ENCODE data around the gene MYOC. TPM values are rescaled to one million over a fixed set of nuclear protein-coding genes. Genes with fewer than 3 reads are reported as not detected.

The MYOC gene
- total RNA-seq, 1 experiment from 2014 or later: not detected

DNA sequence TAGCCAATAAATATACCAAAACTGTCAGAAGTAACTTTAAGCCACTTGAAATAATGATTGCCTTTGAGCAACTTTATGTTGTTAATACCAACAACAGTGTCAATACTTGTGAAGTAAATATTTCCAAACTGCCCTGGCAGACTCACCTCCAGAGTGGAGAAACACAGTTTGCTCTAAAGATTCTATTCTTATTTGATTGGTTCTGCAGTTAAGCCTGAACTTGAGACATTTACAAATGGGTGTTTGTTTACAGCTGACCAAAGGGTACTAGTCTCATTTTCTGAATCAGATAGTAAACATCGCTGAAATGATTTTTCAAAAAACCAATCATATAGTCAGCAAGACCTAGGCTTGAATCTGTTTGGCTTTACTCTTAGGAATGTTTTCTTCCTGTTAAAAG lies 1.3 kb upstream of the MYOC start:
- Histone ChIP-seq H3K9me3 (ENCODE audit: control insufficient read depth, insufficient read depth, low read depth, low read length) (no peaks in the 10 kb centered on the region), H3K4me1 (ENCODE audit: control insufficient read depth, insufficient read depth, low read length) (no peaks in the 10 kb centered on the region), H3K36me3 (ENCODE audit: control insufficient read depth, insufficient read depth, low read length) (no peaks in the 10 kb centered on the region), H3K4me3 (ENCODE audit: low read depth in 2 of 2, low read length in 2 of 2) (no peak overlapping the region), H3K27me3 (ENCODE audit: control insufficient read depth, insufficient read depth, low read length) (no peaks in the 10 kb centered on the region; the same call in 1 of the 2 replicates), H3K27ac (ENCODE audit: low read length) (no peak overlapping the region)
- no TSS peak for BruUV-seq (replicated peaks)
- DNase-seq (ENCODE audit: low read depth, low spot score) (no peak), ATAC-seq (no peak)
- CTCF ChIA-PET: interaction anchor here (1.7 kb wide), 1 partner anchor 9 kb away, joined by 5 read pairs; no protein-coding TSS in a partner anchor
- TF ChIP-seq, protein P1, sequence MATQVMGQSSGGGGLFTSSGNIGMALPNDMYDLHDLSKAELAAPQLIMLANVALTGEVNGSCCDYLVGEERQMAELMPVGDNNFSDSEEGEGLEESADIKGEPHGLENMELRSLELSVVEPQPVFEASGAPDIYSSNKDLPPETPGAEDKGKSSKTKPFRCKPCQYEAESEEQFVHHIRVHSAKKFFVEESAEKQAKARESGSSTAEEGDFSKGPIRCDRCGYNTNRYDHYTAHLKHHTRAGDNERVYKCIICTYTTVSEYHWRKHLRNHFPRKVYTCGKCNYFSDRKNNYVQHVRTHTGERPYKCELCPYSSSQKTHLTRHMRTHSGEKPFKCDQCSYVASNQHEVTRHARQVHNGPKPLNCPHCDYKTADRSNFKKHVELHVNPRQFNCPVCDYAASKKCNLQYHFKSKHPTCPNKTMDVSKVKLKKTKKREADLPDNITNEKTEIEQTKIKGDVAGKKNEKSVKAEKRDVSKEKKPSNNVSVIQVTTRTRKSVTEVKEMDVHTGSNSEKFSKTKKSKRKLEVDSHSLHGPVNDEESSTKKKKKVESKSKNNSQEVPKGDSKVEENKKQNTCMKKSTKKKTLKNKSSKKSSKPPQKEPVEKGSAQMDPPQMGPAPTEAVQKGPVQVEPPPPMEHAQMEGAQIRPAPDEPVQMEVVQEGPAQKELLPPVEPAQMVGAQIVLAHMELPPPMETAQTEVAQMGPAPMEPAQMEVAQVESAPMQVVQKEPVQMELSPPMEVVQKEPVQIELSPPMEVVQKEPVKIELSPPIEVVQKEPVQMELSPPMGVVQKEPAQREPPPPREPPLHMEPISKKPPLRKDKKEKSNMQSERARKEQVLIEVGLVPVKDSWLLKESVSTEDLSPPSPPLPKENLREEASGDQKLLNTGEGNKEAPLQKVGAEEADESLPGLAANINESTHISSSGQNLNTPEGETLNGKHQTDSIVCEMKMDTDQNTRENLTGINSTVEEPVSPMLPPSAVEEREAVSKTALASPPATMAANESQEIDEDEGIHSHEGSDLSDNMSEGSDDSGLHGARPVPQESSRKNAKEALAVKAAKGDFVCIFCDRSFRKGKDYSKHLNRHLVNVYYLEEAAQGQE (IDR thresholded peaks at IDR 0.05; ENCODE audit: insufficient read depth in 1 of 2, low read depth in 2 of 2, low read length in 1 of 2): no peak
- TF ChIP-seq POLR2AphosphoS5 (IDR thresholded peaks at IDR 0.05; ENCODE audit: low read depth, low read length): no peak
- TF ChIP-seq TCF7L2 (IDR thresholded peaks at IDR 0.05; ENCODE audit: low read depth, low read length): no peak
- no peak for TF ChIP-seq SIN3A (IDR thresholded peaks at IDR 0.05; ENCODE audit: borderline replicate concordance, insufficient read depth, low read depth, low read length)
- TF ChIP-seq, protein P2, sequence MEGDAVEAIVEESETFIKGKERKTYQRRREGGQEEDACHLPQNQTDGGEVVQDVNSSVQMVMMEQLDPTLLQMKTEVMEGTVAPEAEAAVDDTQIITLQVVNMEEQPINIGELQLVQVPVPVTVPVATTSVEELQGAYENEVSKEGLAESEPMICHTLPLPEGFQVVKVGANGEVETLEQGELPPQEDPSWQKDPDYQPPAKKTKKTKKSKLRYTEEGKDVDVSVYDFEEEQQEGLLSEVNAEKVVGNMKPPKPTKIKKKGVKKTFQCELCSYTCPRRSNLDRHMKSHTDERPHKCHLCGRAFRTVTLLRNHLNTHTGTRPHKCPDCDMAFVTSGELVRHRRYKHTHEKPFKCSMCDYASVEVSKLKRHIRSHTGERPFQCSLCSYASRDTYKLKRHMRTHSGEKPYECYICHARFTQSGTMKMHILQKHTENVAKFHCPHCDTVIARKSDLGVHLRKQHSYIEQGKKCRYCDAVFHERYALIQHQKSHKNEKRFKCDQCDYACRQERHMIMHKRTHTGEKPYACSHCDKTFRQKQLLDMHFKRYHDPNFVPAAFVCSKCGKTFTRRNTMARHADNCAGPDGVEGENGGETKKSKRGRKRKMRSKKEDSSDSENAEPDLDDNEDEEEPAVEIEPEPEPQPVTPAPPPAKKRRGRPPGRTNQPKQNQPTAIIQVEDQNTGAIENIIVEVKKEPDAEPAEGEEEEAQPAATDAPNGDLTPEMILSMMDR (IDR thresholded peaks at IDR 0.05): no peak
- POLR2A ChIA-PET: no interaction called here
- intact Hi-C loops (cut with micrococcal nuclease; ENCODE audit: unreplicated experiment): no loop called here
- in situ Hi-C loops (cut with HindIII; ENCODE audit: low pct_unique_long_range_greater_than_20kb, low sequenced_read_pairs): no loop called here

DNA sequence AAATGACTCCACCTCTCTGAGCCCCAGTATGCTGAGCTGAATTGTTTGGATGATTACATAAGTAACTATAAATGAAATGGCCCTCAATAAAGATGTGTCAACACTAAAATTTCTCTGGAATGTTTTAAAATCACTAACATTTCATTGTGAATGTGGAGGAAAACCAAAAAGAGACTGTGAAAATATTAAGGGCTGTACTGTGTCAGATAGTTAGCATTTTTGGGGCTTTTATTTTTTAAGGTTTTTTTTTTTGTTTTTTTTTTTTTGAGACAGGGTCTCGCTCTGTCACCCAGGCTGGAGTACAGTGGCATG lies 6.3 kb downstream of the MYOC start:
- DNase-seq (ENCODE audit: low read depth, low spot score) (no peak), ATAC-seq (no peak)
- TF ChIP-seq, protein P1 (IDR thresholded peaks at IDR 0.05; ENCODE audit: insufficient read depth in 1 of 2, low read depth in 2 of 2, low read length in 1 of 2): no peak
- TF ChIP-seq, protein P2 (IDR thresholded peaks at IDR 0.05): no peak
- TF ChIP-seq POLR2AphosphoS5 (IDR thresholded peaks at IDR 0.05; ENCODE audit: low read depth, low read length): no peak
- no peak for TF ChIP-seq SIN3A (IDR thresholded peaks at IDR 0.05; ENCODE audit: borderline replicate concordance, insufficient read depth, low read depth, low read length)
- TF ChIP-seq TCF7L2 (IDR thresholded peaks at IDR 0.05; ENCODE audit: low read depth, low read length): no peak
- in situ Hi-C loops (cut with HindIII; ENCODE audit: low pct_unique_long_range_greater_than_20kb, low sequenced_read_pairs) (no loop called here), intact Hi-C loops (cut with micrococcal nuclease; ENCODE audit: unreplicated experiment) (loop anchor here (5.0 to 10.0 kb wide), 3 partner anchors 71 to 336 kb away; no protein-coding TSS in a partner anchor)
- Histone ChIP-seq H3K9me3 (ENCODE audit: control insufficient read depth, insufficient read depth, low read depth, low read length) (no peaks in the 10 kb centered on the region), H3K4me3 (ENCODE audit: low read depth in 2 of 2, low read length in 2 of 2) (no peak overlapping the region), H3K27me3 (ENCODE audit: control insufficient read depth, insufficient read depth, low read length) (no peaks in the 10 kb centered on the region), H3K4me1 (ENCODE audit: control insufficient read depth, insufficient read depth, low read length) (0 out of 2 replicates have a peak, but pooled peaks cover 2% of the 10 kb centered on the region), H3K27ac (ENCODE audit: low read length) (no peak overlapping the region), H3K36me3 (ENCODE audit: control insufficient read depth, insufficient read depth, low read length) (no peaks in the 10 kb centered on the region)
- CTCF ChIA-PET: no interaction called here
- POLR2A ChIA-PET: no interaction called here
- BruUV-seq (replicated peaks): no TSS peak
